Activated T-helper 2 cell treated with anti-CD3 and anti-CD28 coated beads, Interferon-gamma antibody, Interleukin-2, Interleukin-4, amounts not matched to agents 10 μg/mL and 5 μg/mL and 100 μg/mL, durations not matched to agents 14 hours and 24 hours and 36 hours (primary cell): ENCODE results near the gene SENP7. TPM values are rescaled to one million over a fixed set of nuclear protein-coding genes. Genes with fewer than 3 reads are reported as not detected.
A peak's percentile ranks its signal among the peaks of the same experiment; 100 is the strongest.

Source experiments
- DNase-seq: peaks from one replicate; pipeline ENCODE4 v3.0.0; 2021; ENCODE audit warnings: low spot score
- H3K27ac Mint-ChIP-seq: one replicate; pipeline ENCODE4 v1.8.0; 2021; ENCODE audit warnings: mixed read lengths
- H3K27me3 Mint-ChIP-seq: one replicate; pipeline ENCODE4 v1.8.0; 2021; ENCODE audit warnings: low read depth, mixed read lengths
- H3K36me3 Mint-ChIP-seq: one replicate; pipeline ENCODE4 v1.8.0; 2021; ENCODE audit warnings: low read depth, mixed read lengths
- H3K4me1 Mint-ChIP-seq: one replicate; pipeline ENCODE4 v1.8.0; 2021; ENCODE audit warnings: low read depth, mixed read lengths
- H3K4me3 Mint-ChIP-seq: one replicate; pipeline ENCODE4 v1.8.0; 2021; ENCODE audit warnings: low read depth, mild to moderate bottlenecking, moderate library complexity, mixed read lengths
- H3K9me3 Mint-ChIP-seq: one replicate; pipeline ENCODE4 v1.8.0; 2021; ENCODE audit warnings: mixed read lengths
- intact Hi-C: fragments of 100-400 bp; cut with micrococcal nuclease; formaldehyde crosslinking; loops from one replicate; pipeline ENCODE4 v1.15.1; 2023
- total RNA-seq: library from RNA; stranded (reverse); gene quantifications from 2 replicates; pipeline ENCODE4 v1.2.3, GENCODE V29; 2022

Gene SENP7
- total RNA-seq, 1 donor from 2014 or later: 10.7 TPM

DNA sequence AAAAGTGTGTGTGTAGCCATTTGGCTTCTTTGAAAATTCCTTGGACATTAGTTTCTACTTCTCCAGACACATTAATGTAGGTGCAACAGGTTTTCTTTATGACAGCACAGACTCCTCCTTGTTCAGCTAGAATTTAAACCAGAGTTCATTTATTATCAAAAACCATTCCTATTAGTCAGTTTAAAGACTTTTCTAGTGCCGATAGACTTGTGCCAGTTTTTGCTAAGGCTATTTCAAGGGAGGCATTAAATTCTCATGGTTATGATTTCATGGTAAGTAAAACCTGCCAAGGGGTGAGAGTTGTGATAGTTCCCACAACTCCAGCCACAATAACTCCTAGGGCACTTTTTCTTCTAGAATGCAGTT lies 20.6 kb upstream of the SENP7 start:
- H3K27ac Mint-ChIP-seq: no peak overlapping the region
- H3K9me3 Mint-ChIP-seq: peaks cover 14% of the 10 kb centered on the region
- no peak overlapping the region for H3K4me3 Mint-ChIP-seq
- DNase-seq: no peak
- peaks cover 9% of the 10 kb centered on the region for H3K27me3 Mint-ChIP-seq
- intact Hi-C loops: no loop called here
- H3K36me3 Mint-ChIP-seq: peaks cover 5% of the 10 kb centered on the region
- peaks cover 28% of the 10 kb centered on the region for H3K4me1 Mint-ChIP-seq

DNA sequence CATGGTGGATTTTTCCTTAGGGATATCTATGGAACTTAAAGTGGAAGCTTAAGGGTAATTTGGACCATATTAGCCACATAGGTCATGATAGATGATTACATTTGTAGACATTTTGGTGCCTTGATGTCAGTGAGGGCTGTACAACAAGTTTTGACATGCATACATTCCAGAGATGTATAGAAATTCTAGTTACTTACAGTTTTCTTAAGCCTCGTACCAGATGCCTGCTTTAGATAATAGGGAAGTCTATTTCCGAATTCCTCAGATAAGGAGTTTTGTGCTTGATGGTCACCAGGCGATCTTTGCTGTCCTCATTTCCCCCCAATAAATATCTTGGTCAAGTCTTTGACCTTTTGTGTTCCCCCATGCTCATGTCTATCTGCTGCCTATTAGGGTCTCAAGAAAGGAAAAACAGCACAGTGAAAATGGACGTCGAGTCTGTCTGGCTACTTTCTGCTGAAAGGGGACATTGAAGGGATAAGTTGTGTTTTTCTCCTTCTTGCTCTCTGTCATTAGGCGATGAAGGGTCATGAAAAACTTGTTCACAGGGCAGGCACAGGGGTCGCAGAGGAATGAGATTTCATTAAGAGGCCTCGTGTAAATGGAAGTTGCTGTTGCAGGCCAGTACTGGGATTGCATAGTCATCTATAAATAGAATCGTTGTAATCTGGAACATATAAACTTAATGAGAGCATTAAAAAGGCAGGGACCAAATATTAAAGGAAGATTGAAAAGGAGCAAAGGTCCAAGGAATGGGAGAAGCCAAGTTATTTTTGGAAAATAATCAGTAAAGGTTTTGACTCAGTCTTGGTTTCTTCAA lies 20.0 kb upstream of the SENP7 start:
- Mint-ChIP-seq H3K36me3 (peaks cover 5% of the 10 kb centered on the region), H3K27ac (no peak overlapping the region), H3K27me3 (peaks cover 5% of the 10 kb centered on the region), H3K9me3 (peaks cover 14% of the 10 kb centered on the region), H3K4me3 (no peak overlapping the region), H3K4me1 (peaks cover 28% of the 10 kb centered on the region)
- intact Hi-C loops: no loop called here
- no peak for DNase-seq

DNA sequence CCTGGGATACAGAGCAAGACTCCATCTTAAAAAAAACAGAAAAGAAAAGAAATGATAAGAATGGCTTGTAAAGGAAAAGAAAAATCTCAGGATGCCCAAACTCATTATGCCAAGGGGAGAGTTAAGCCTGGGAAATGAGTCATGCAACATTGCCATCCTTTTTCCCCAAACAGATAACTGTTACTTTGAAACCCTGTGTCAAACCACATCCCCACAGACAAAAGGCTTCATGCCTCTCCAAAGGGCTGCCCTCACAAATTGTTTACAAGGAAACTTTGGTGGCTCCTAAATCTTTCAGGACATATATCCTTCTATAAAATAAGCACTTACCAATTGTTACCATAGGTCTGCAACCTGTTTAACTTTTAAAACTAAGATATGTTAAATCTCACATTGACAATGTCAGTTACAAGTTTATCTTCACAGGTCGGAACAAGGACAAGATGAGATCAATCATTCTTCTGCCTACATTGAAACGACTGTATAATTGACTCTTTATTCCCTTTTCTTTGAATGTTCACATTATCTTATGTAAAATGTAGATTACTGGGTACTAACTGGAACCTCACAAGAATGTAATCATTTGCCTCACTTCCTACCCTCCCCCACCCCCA lies 18.6 kb upstream of the SENP7 start:
- Mint-ChIP-seq H3K27me3 (no peaks in the 10 kb centered on the region), H3K27ac (peak overlapping the region; percentile 59), H3K9me3 (peaks cover 14% of the 10 kb centered on the region), H3K4me1 (peaks cover 28% of the 10 kb centered on the region), H3K4me3 (no peak overlapping the region), H3K36me3 (peaks cover 9% of the 10 kb centered on the region)
- DNase-seq: no peak
- intact Hi-C loops: no loop called here

DNA sequence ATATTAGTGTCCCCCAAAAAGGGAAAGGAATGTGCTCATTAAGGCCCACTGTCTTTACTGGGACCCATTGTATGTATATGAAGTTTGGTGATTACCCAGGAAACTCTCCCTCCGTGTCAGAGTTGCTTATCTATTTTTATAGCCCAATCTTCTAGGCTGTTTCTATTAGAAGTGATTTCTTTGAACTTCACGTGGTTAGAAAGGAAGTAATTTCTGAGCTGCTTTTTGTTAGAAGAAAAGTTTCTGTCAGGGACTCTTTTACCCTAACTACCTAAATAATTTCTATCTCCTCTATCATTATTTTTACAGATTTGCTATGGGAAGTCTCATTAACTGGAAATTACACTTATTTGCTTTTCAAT lies 17.7 kb upstream of the SENP7 start:
- intact Hi-C loops: no loop called here
- no peaks in the 10 kb centered on the region for H3K27me3 Mint-ChIP-seq
- H3K27ac Mint-ChIP-seq: no peak overlapping the region
- H3K9me3 Mint-ChIP-seq: peaks cover 14% of the 10 kb centered on the region
- H3K4me3 Mint-ChIP-seq: no peak overlapping the region
- DNase-seq: no peak
- peaks cover 9% of the 10 kb centered on the region for H3K36me3 Mint-ChIP-seq
- H3K4me1 Mint-ChIP-seq: peaks cover 28% of the 10 kb centered on the region

DNA sequence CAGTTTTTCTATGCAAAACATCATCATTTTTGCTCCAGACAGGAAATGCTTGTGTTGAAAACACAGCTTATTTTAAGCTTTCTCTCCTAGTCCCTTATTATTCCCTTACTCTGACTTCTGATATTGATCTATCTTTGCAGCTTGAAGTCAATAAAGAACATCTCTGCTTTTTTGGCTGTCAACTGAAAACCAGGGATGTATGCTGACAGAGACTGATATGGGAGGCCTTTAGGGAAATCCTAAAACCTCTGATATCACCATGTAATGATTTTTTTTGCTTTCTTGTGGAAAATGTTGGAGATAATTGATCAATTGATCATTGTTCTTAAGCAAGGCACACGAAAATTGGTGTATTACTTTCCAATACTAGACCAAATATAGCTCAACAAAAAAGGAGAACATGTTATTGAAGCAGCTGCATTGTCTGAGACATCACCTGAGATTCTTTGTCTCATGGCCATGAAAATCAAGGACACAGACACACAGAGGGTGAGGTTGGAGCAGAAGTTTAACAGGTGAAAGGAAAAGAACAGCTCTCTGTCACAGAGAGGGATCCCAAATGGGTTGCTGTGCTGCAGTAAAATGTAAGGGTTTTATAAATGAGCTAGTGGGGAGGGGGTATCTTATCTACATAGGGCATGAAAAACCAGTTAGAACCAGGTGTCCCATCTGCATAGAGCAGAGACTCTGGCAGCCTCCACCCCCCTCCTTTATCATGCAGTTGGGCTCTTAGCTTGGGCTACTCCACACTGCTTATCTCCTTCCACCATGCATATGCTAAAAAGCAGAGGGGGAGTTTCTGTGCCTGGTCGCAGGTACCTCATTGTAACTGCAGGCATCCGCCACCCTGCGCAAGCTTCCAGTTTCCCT lies 17.0 kb upstream of the SENP7 start:
- H3K27ac Mint-ChIP-seq: no peak overlapping the region
- peaks cover 9% of the 10 kb centered on the region for H3K36me3 Mint-ChIP-seq
- H3K9me3 Mint-ChIP-seq: peaks cover 14% of the 10 kb centered on the region
- no peaks in the 10 kb centered on the region for H3K27me3 Mint-ChIP-seq
- peaks cover 28% of the 10 kb centered on the region for H3K4me1 Mint-ChIP-seq
- DNase-seq: no peak
- no peak overlapping the region for H3K4me3 Mint-ChIP-seq
- intact Hi-C loops: no loop called here

DNA sequence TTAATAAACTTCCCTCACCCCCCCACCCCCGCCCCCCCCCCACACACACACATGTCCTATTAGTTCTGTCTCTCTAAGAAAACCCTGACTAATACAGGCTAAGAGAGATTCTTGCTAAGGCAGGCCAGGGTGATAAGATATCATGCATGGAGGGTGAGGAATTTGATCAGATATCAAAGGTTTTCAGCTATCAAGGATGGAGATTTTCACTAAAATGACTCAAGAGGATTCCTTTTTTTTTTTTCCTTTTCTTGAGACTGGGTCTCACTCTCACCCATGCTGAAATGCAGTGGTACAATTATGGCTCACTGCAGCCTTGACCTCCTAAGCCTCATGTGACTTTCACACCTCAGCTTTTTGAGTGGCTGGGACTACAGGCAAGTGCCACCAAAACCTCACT lies 14.9 kb upstream of the SENP7 start:
- Mint-ChIP-seq H3K36me3 (peaks cover 10% of the 10 kb centered on the region), H3K27ac (no peak overlapping the region)
- intact Hi-C loops: no loop called here

DNA sequence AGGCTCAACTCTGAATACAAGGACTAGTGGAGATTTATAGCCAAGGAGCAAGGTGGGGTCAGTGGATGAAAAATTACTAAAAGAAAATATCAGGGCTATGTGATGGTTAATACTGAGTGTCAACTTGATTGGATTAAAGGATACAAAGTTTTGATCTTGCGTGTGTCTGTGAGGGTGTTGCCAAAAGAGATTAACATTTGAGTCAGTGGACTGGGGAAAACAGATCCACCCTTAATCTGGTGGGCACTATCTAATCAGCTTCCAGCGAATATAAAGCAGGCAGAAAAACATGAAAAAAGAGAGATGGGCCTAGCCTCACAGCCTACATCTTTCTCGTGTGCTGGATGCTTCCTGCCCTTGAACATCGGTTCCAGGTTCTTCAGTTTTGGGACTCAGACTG lies 14.4 kb upstream of the SENP7 start:
- no peak for DNase-seq
- intact Hi-C loops: no loop called here
- Mint-ChIP-seq H3K4me1 (peaks cover 27% of the 10 kb centered on the region), H3K4me3 (no peak overlapping the region), H3K36me3 (peaks cover 14% of the 10 kb centered on the region), H3K9me3 (peaks cover 14% of the 10 kb centered on the region), H3K27ac (no peak overlapping the region), H3K27me3 (no peaks in the 10 kb centered on the region)

More for the DNA sequence above, 14.9 kb upstream of the SENP7 start:
- Mint-ChIP-seq H3K4me1 (peaks cover 27% of the 10 kb centered on the region), H3K9me3 (peaks cover 14% of the 10 kb centered on the region), H3K27me3 (no peaks in the 10 kb centered on the region), H3K4me3 (no peak overlapping the region)
- DNase-seq: no peak

DNA sequence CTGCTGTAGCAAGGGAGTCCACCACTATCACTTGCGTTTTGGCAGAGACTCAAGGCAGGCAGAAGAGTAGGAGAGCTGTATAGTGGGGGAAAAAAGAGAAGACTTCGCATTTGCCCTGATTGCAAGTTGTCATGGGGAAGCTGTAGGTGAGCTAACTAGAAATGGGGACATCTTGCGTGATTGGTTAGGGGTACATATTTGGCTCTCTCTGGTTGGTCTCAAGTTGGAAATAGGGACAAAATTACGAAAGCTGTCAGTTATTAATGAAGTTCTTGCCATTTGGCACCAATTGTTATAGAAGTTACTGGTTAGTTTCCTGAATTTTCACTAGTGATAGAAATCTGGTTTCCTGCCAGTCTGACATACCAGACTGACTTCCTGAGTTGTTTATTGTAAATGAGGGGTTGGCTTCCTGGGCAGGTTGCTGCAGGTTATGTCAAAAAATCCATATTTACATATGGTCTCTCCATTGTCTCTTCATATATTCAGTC lies 8.2 kb upstream of the SENP7 start:
- no peak for DNase-seq
- intact Hi-C loops: no loop called here

DNA sequence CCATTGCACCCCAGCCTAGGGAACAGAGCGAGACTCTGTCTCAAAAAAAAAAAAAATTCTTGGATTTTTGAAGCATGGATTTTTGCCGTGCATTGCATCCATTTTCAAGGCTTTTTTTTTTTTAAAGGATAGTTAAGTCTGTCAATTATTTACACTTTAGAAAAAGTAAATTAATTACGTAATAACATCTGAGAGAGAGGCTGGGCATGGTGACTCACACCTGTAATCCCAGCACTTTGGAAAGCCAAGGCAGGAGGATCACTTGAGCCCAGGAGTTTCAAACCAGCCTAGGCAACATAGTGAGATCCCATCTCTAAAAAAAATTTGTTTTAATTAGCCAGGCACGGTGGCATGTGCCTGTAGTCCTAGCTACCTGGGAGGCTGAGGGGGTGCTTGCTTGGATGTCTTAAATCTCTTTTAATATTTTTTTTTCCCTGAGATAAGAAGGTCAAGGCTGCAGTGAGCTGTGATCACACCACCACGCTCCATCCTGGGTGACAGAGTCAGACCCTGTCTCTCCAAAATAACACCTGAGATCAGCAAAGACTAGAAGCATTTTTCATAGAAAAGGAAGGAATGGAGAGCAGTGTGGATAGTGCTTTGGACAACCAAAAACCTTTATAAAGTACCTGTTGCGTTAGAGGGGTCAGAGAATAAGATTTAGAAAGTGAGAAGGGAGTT lies 6.8 kb upstream of the SENP7 start:
- H3K9me3 Mint-ChIP-seq: no peaks in the 10 kb centered on the region
- peaks cover 6% of the 10 kb centered on the region for H3K36me3 Mint-ChIP-seq
- peaks cover 39% of the 10 kb centered on the region for H3K4me1 Mint-ChIP-seq
- DNase-seq: no peak
- intact Hi-C loops: loop anchor here (5.0 kb wide), 2 partner anchors 157 to 1118 kb away; partner anchors contain the start of genes LNP1, TOMM70 and ZBTB11
- peak overlapping the region; percentile 42 for H3K27ac Mint-ChIP-seq
- no peaks in the 10 kb centered on the region for H3K27me3 Mint-ChIP-seq
- H3K4me3 Mint-ChIP-seq: peak overlapping the region; percentile 17

More for the DNA sequence above, 8.2 kb upstream of the SENP7 start:
- Mint-ChIP-seq H3K36me3 (peaks cover 6% of the 10 kb centered on the region), H3K27ac (peak overlapping the region; percentile 34), H3K4me1 (peaks cover 39% of the 10 kb centered on the region), H3K4me3 (peak overlapping the region; percentile 37), H3K9me3 (no peaks in the 10 kb centered on the region), H3K27me3 (no peaks in the 10 kb centered on the region)

DNA sequence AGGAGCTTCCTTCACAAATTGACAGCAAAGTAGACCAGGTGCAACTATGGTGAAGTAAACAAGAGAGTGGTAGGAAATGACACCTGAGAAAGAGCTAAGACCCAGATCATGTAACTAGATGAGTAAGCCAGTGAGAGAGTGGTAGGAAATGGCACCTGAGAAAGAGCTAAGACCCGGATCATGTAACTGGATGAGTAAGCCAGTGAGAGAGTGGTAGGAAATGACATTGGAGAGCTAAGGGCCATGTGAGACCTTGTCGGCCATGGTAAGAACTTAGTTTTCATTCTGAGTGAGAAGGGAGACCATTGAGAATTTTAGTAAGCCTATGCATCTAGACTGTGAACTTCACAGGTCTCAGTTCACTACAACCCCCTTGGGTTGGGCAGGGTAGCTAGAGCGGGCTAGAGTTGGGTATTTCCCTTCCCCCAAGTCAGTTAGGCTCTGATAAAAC lies 5.4 kb upstream of the SENP7 start:
- H3K27ac Mint-ChIP-seq: peak overlapping the region; percentile 85
- H3K4me3 Mint-ChIP-seq: peak overlapping the region; percentile 53
- no peaks in the 10 kb centered on the region for H3K9me3 Mint-ChIP-seq
- H3K4me1 Mint-ChIP-seq: peaks cover 39% of the 10 kb centered on the region
- H3K27me3 Mint-ChIP-seq: no peaks in the 10 kb centered on the region
- intact Hi-C loops: loop anchor here (1.0 to 5.0 kb wide), 6 partner anchors 25 to 1116 kb away; partner anchors contain the start of genes LNP1, TOMM70, TRMT10C and ZBTB11
- DNase-seq: peak; percentile 55
- H3K36me3 Mint-ChIP-seq: peaks cover 6% of the 10 kb centered on the region

DNA sequence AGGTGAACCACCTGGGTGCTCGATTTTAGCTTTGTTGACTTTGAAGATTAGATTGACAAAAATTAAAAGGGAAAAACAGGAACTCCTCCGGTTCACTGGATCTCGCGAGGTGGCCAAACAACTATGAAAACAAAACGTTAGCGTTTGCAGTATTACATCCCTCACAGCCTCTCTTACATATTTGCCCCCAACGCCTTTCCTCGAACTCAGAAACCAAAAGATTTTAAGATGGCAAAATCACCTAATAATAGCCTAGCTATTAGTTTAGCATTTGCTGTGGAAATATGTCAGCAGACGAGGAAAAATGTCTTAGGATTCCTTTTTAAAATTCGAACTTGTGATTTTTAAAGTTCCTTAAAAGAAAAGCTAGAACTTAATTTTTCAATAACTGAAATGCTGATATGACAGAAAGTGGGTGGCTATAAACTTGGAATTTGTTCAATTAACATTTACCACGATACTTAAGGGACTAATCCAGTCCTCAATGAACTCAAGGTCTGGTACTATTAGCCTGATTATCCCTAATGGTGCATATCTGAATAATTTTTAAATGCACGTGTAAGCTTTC lies 491 bp upstream of the SENP7 start:
- Mint-ChIP-seq H3K4me3 (peak overlapping the region; percentile 96), H3K9me3 (no peaks in the 10 kb centered on the region), H3K27ac (peak overlapping the region; percentile 93), H3K27me3 (no peaks in the 10 kb centered on the region), H3K36me3 (peaks cover 8% of the 10 kb centered on the region), H3K4me1 (peaks cover 32% of the 10 kb centered on the region)
- intact Hi-C loops: loop anchor here (5.0 kb wide), 1 partner anchor 131 kb away; no protein-coding TSS in a partner anchor
- DNase-seq: no peak

DNA sequence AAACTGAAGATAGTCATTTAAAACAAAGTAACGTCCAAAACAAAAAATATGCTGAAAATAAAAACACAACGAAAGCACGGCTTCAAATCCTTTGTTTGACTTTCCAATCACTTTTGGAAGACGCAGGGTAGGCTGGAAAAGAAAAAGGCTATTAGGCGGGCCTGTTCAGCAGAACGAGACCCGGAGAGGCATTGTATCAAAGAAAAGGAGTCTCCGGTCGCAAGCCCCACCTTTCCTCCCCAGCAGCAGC lies 691 bp downstream of the SENP7 start:
- intact Hi-C loops: loop anchor here (5.0 kb wide), 1 partner anchor 130 kb away; no protein-coding TSS in a partner anchor
- no peak for DNase-seq
- Mint-ChIP-seq H3K4me1 (peaks cover 26% of the 10 kb centered on the region), H3K36me3 (peaks cover 12% of the 10 kb centered on the region), H3K4me3 (peak overlapping the region; percentile 96), H3K27me3 (no peaks in the 10 kb centered on the region), H3K27ac (peak overlapping the region; percentile 93), H3K9me3 (no peaks in the 10 kb centered on the region)
